Muscle of leg (tissue), 11 donors: ENCODE results near the gene PPP1R10. TPM values are rescaled to one million over a fixed set of nuclear protein-coding genes. Genes with fewer than 3 reads are reported as not detected.

Source experiments
- DNase-seq: peaks from one replicate; pipeline ENCODE4 v3.0.0; 2013
- H3K27ac ChIP-seq: one replicate; pipeline ENCODE4 v1.5.1; 2013; ENCODE audit warnings: mild to moderate bottlenecking, low read length, control low read depth
- H3K27me3 ChIP-seq: one replicate; pipeline ENCODE4 v1.6.1; 2013; ENCODE audit warnings: low read length; ENCODE audit not compliant: control insufficient read depth, insufficient read depth
- H3K36me3 ChIP-seq: one replicate; pipeline ENCODE4 v1.6.1; 2013; ENCODE audit warnings: low read length; ENCODE audit not compliant: control insufficient read depth, insufficient read depth
- H3K4me1 ChIP-seq: one replicate; pipeline ENCODE4 v1.6.1; 2013; ENCODE audit warnings: low read length; ENCODE audit not compliant: control insufficient read depth, insufficient read depth
- H3K4me3 ChIP-seq: one replicate; pipeline ENCODE4 v1.5.1; 2013; ENCODE audit warnings: low read length, control low read depth
- H3K9me3 ChIP-seq: replicated peaks from 2 replicates; pipeline ENCODE4 v1.6.1; 2013; ENCODE audit warnings: low read depth, low read length; ENCODE audit not compliant: control insufficient read depth
- WGBS: methylation state at CpG from one replicate; pipeline ENCODE4 v1.1.5; 2013; ENCODE audit warnings: missing lambda C conversion rate; ENCODE audit not compliant: insufficient coverage; 5-methylcytosine and 5-hydroxymethylcytosine counted together
- polyA plus RNA-seq, 8 donors: library from polyadenylated mRNA; unstranded; fragments of 120-200 nt; gene quantifications; one replicate each; pipeline versions ENCODE4 v1.2.1 to v1.2.3, GENCODE V29; 2013; ENCODE audit warnings: inconsistent platforms in 1 of 8, low replicate concordance in 1 of 8; ENCODE audit not compliant: insufficient read length in 8 of 8, insufficient read depth in 1 of 8
- total RNA-seq: library from RNA; stranded (reverse); fragments of 120-200 nt; gene quantifications from one replicate; pipeline ENCODE4 v1.2.4, GENCODE V29; 2013

Gene PPP1R10
- total and polyA plus RNA-seq, 9 donors, result 22.4 to 32.7 (median 29.7) TPM

GRCh38 chr6:30647242-30648116 is 30.4 kb upstream of the PPP1R10 start:
- Histone ChIP-seq H3K9me3 (no peaks in the 10 kb centered on the region), H3K4me3 (peak overlapping the region; percentile 97), H3K4me1 (peaks cover 11% of the 10 kb centered on the region), H3K27ac (peak overlapping the region; percentile 91), H3K27me3 (no peaks in the 10 kb centered on the region), H3K36me3 (peaks cover 56% of the 10 kb centered on the region)
- WGBS, result 0% methylated on average over 57 of the region's 78 CpGs
- peak; percentile 61 for DNase-seq

- peaks cover 55% of the 10 kb centered on the region for H3K36me3 ChIP-seq
- peak; percentile 96 for DNase-seq
- peaks cover 11% of the 10 kb centered on the region for H3K4me1 ChIP-seq
- no peaks in the 10 kb centered on the region for H3K27me3 ChIP-seq
- 17% methylated on average over 17 of the region's 37 CpGs for WGBS
- H3K4me3 ChIP-seq, result peak within 1 kb of the TSS; percentile 97
- H3K9me3 ChIP-seq, result no peaks in the 10 kb centered on the region
- H3K27ac ChIP-seq, result peak within 1 kb of the TSS; percentile 91
These were observed 29.6 kb upstream of the PPP1R10 start, which contains the start of gene C6orf136 for GRCh38 chr6:30646450-30647241. Gene C6orf136, plus strand, starts transcription at chr6:30647133. Its CDS starts 99 bp downstream, at chr6:30647232.

- H3K4me3 ChIP-seq, result no peak overlapping the region
- peaks cover 57% of the 10 kb centered on the region for H3K36me3 ChIP-seq
- H3K27me3 ChIP-seq, result no peaks in the 10 kb centered on the region
- H3K4me1 ChIP-seq, result peaks cover 11% of the 10 kb centered on the region
- DNase-seq, result no peak
- no CpG with 5 or more reads among the region's 1 CpG for WGBS
- H3K9me3 ChIP-seq, result no peaks in the 10 kb centered on the region
- H3K27ac ChIP-seq, result no peak overlapping the region
These were observed 28.9 kb upstream of the PPP1R10 start for GRCh38 chr6:30645989-30646388.

GRCh38 chr6:30644769-30645168 is 27.7 kb upstream of the PPP1R10 start:
- Histone ChIP-seq H3K9me3 (no peaks in the 10 kb centered on the region), H3K27ac (no peak overlapping the region), H3K4me3 (no peak overlapping the region), H3K36me3 (peaks cover 62% of the 10 kb centered on the region), H3K27me3 (no peaks in the 10 kb centered on the region), H3K4me1 (peaks cover 11% of the 10 kb centered on the region)
- WGBS, result 82% methylated on average over 5 of the region's 5 CpGs
- DNase-seq, result no peak

GRCh38 chr6:30643656-30644055 is 26.6 kb upstream of the PPP1R10 start:
- no peaks in the 10 kb centered on the region for H3K27me3 ChIP-seq
- peaks cover 64% of the 10 kb centered on the region for H3K36me3 ChIP-seq
- WGBS, result no CpG with 5 or more reads among the region's 2 CpGs
- no peaks in the 10 kb centered on the region for H3K9me3 ChIP-seq
- H3K4me1 ChIP-seq, result peaks cover 11% of the 10 kb centered on the region
- DNase-seq, result no peak
- no peak overlapping the region for H3K27ac ChIP-seq
- H3K4me3 ChIP-seq, result no peak overlapping the region

- no peak overlapping the region for H3K27ac ChIP-seq
- no CpG with 5 or more reads among the region's 1 CpG for WGBS
- H3K36me3 ChIP-seq, result peaks cover 73% of the 10 kb centered on the region
- H3K9me3 ChIP-seq, result no peaks in the 10 kb centered on the region
- H3K4me1 ChIP-seq, result peaks cover under 1% of the 10 kb centered on the region
- no peaks in the 10 kb centered on the region for H3K27me3 ChIP-seq
- no peak overlapping the region for H3K4me3 ChIP-seq
- DNase-seq, result no peak
These were observed 24.0 kb upstream of the PPP1R10 start for GRCh38 chr6:30641048-30641447.

GRCh38 chr6:30640481-30640880 is 23.4 kb upstream of the PPP1R10 start:
- H3K4me1 ChIP-seq, result no peaks in the 10 kb centered on the region
- peaks cover 72% of the 10 kb centered on the region for H3K36me3 ChIP-seq
- H3K27me3 ChIP-seq, result no peaks in the 10 kb centered on the region
- no peak overlapping the region for H3K27ac ChIP-seq
- no peak for DNase-seq
- 92% methylated on average over 2 of the region's 10 CpGs for WGBS
- H3K9me3 ChIP-seq, result no peaks in the 10 kb centered on the region
- H3K4me3 ChIP-seq, result no peak overlapping the region

GRCh38 chr6:30635834-30636233 is 18.8 kb upstream of the PPP1R10 start:
- Histone ChIP-seq H3K27ac (no peak overlapping the region), H3K9me3 (no peaks in the 10 kb centered on the region), H3K4me1 (no peaks in the 10 kb centered on the region), H3K27me3 (no peaks in the 10 kb centered on the region), H3K36me3 (peaks cover 56% of the 10 kb centered on the region), H3K4me3 (no peak overlapping the region)
- WGBS, result 97% methylated on average over 3 of the region's 3 CpGs
- no peak for DNase-seq

GRCh38 chr6:30626484-30627366 is 9.7 kb upstream of the PPP1R10 start, which contains the start of gene ATAT1:
Gene ATAT1, plus strand, starts transcription at chr6:30626874.
- Histone ChIP-seq H3K4me3 (peak within 1 kb of the TSS; percentile 76), H3K27me3 (no peaks in the 10 kb centered on the region), H3K4me1 (peaks cover 16% of the 10 kb centered on the region), H3K36me3 (peaks cover 75% of the 10 kb centered on the region), H3K27ac (peak within 1 kb of the TSS; percentile 95), H3K9me3 (no peaks in the 10 kb centered on the region)
- 2% methylated on average over 25 of the region's 36 CpGs for WGBS
- DNase-seq, result peak; percentile 93
